IMR-90 (cell line): Measurements from ENCODE around the gene PFKFB2. TPM values are rescaled to one million over a fixed set of nuclear protein-coding genes. Genes with fewer than 3 reads are reported as not detected.

Experiments used
- ATAC-seq: fragments of 200-7000 bp; cut with Tn5 transposase; 2 replicates; pipeline ENCODE4 v1.9.1; 2020; ENCODE audit warnings: low read depth, mild to moderate bottlenecking, moderate library complexity
- BruUV-seq: library from RNA; stranded (reverse); fragments of 400-500 nt; replicated peaks from 2 replicates; lab custom pipeline; 2021; lab: Mats Ljungman, UMichigan
- CTCF ChIA-PET: fragments of 300-600 bp; formaldehyde crosslinking; extraction: SDS; loops from one replicate; lab custom pipeline; 2021; ENCODE audit warnings: antibody characterized with exemption; lab: Yijun Ruan, JAX
- POLR2A ChIA-PET: fragments of 300-600 bp; sonication (Branson Sonifier 250); formaldehyde crosslinking; loops from one replicate; lab custom pipeline; 2022; ENCODE audit warnings: antibody characterized with exemption; ENCODE audit not compliant: unreplicated experiment; lab: Charles Lee
- DNase-seq: peaks from one replicate; pipeline ENCODE4 v3.0.0; 2013
- H2AFZ ChIP-seq: replicated peaks from 2 replicates; pipeline ENCODE3; 2013; ENCODE audit warnings: low read length, mild to moderate bottlenecking; ENCODE audit not compliant: poor library complexity
- H2AK5ac ChIP-seq: 2 replicates; pipeline ENCODE4 v1.6.1; 2013; ENCODE audit warnings: low read depth, low read length, inconsistent platforms
- H2AK9ac ChIP-seq: replicated peaks from 2 replicates; pipeline ENCODE3; 2013; ENCODE audit warnings: mild to moderate bottlenecking, low read depth, low read length, moderate library complexity; ENCODE audit not compliant: poor library complexity
- H2BK120ac ChIP-seq: 2 replicates; pipeline ENCODE4 v1.6.1; 2013; ENCODE audit warnings: low read depth, low read length, inconsistent platforms
- H2BK15ac ChIP-seq: 3 replicates; pipeline ENCODE4 v1.6.1; 2013; ENCODE audit warnings: low read depth, low read length, inconsistent platforms
- H2BK20ac ChIP-seq: 2 replicates; pipeline ENCODE4 v1.6.1; 2013; ENCODE audit warnings: low read depth, mild to moderate bottlenecking, inconsistent platforms, low read length, moderate library complexity
- H2BK5ac ChIP-seq: 2 replicates; pipeline ENCODE4 v1.6.1; 2013; ENCODE audit warnings: mild to moderate bottlenecking, low read depth, low read length, inconsistent platforms; ENCODE audit not compliant: poor library complexity, severe bottlenecking
- H3K14ac ChIP-seq: replicated peaks from 2 replicates; pipeline ENCODE4 v1.6.1; 2013; ENCODE audit warnings: low read depth, low read length, inconsistent platforms
- H3K18ac ChIP-seq: 2 replicates; pipeline ENCODE4 v1.6.1; 2013; ENCODE audit warnings: low read depth, low read length, control low read depth
- H3K23ac ChIP-seq: 2 replicates; pipeline ENCODE4 v1.6.1; 2013; ENCODE audit warnings: low read depth, low read length, inconsistent platforms
- H3K27ac ChIP-seq: 2 replicates; pipeline ENCODE4 v1.5.1; 2013; ENCODE audit warnings: mild to moderate bottlenecking, control low read depth, low read length; ENCODE audit not compliant: insufficient read depth
- H3K27me3 ChIP-seq: 2 replicates; pipeline ENCODE4 v1.6.1; 2013; ENCODE audit warnings: low read length; ENCODE audit not compliant: control insufficient read depth, insufficient read depth
- H3K36me3 ChIP-seq: 2 replicates; pipeline ENCODE4 v1.6.1; 2013; ENCODE audit warnings: low read length, mixed read lengths; ENCODE audit not compliant: control insufficient read depth, insufficient read depth
- H3K4ac ChIP-seq: 2 replicates; pipeline ENCODE4 v1.6.1; 2013; ENCODE audit warnings: low read depth, low read length, inconsistent platforms
- H3K4me1 ChIP-seq: 2 replicates; pipeline ENCODE4 v1.6.1; 2013; ENCODE audit warnings: low read length, mixed read lengths; ENCODE audit not compliant: control insufficient read depth, insufficient read depth
- H3K4me2 ChIP-seq: 2 replicates; pipeline ENCODE4 v1.6.1; 2013; ENCODE audit warnings: low read depth, mild to moderate bottlenecking, control low read depth, low read length, moderate library complexity
- H3K4me3 ChIP-seq: 2 replicates; pipeline ENCODE4 v1.5.1; 2013; ENCODE audit warnings: low read depth, mild to moderate bottlenecking, control low read depth, low read length, moderate library complexity; ENCODE audit not compliant: insufficient read depth
- H3K56ac ChIP-seq: 2 replicates; pipeline ENCODE4 v1.6.1; 2013; ENCODE audit warnings: low read length, inconsistent platforms; ENCODE audit not compliant: insufficient read depth; ENCODE audit errors: extremely low read depth
- H3K79me1 ChIP-seq, 2 experiments: 2 replicates each; pipeline ENCODE4 v1.6.1; 2013; ENCODE audit warnings: low read length in 2 of 2, inconsistent platforms in 1 of 2, low read depth in 1 of 2
- H3K9ac ChIP-seq: 2 replicates; pipeline ENCODE4 v1.6.1; 2013; ENCODE audit warnings: low read depth, low read length, control low read depth
- H3K9me1 ChIP-seq: 2 replicates; pipeline ENCODE4 v1.6.1; 2013; ENCODE audit warnings: low read length, inconsistent platforms; ENCODE audit not compliant: insufficient read depth
- H3K9me3 ChIP-seq: 2 replicates; pipeline ENCODE4 v1.6.1; 2013; ENCODE audit warnings: low read length; ENCODE audit not compliant: control insufficient read depth, insufficient read depth
- H4K20me1 ChIP-seq: 2 replicates; pipeline ENCODE4 v1.6.1; 2013; ENCODE audit warnings: low read length, inconsistent platforms; ENCODE audit not compliant: insufficient read depth
- H4K5ac ChIP-seq: 2 replicates; pipeline ENCODE4 v1.6.1; 2013; ENCODE audit warnings: mild to moderate bottlenecking, low read depth, low read length, control low read depth
- H4K8ac ChIP-seq, 2 experiments: 2 replicates each; pipeline ENCODE4 v1.6.1; 2013; ENCODE audit warnings: low read depth in 2 of 2, low read length in 2 of 2, control low read depth in 1 of 2, inconsistent platforms in 1 of 2
- H4K91ac ChIP-seq: 2 replicates; pipeline ENCODE4 v1.6.1; 2013; ENCODE audit warnings: low read depth, low read length, inconsistent platforms; ENCODE audit not compliant: insufficient read depth
- BHLHE40 ChIP-seq: fragments of 150-350 bp; IDR thresholded peaks from 2 replicates; pipeline ENCODE4 v1.6.1; 2016; ENCODE audit warnings: mild to moderate bottlenecking, low read depth, low read length
- CEBPB ChIP-seq: IDR thresholded peaks from 2 replicates; pipeline ENCODE4 v1.6.1; 2012; ENCODE audit warnings: low read depth, low read length, improper control_type of control experiment
- CHD1 ChIP-seq: IDR thresholded peaks from 2 replicates; pipeline ENCODE4 v1.6.1; 2012; ENCODE audit warnings: low read depth, low read length, improper control_type of control experiment
- MAFK ChIP-seq: IDR thresholded peaks from 2 replicates; pipeline ENCODE4 v1.6.1; 2012; ENCODE audit warnings: low read depth, low read length, improper control_type of control experiment
- NFE2L2 ChIP-seq: fragments of 150-350 bp; IDR thresholded peaks from 2 replicates; pipeline ENCODE4 v1.6.1; 2016; ENCODE audit warnings: low read depth, mild to moderate bottlenecking, low read length
- POLR2A ChIP-seq: IDR thresholded peaks from 2 replicates; pipeline ENCODE4 v1.6.1; 2012; ENCODE audit warnings: mild to moderate bottlenecking, low read depth, low read length
- RAD21 ChIP-seq: IDR thresholded peaks from 2 replicates; pipeline ENCODE4 v1.6.1; 2012; ENCODE audit warnings: low read length, improper control_type of control experiment
- RCOR1 ChIP-seq: IDR thresholded peaks from 2 replicates; pipeline ENCODE4 v1.6.1; 2012; ENCODE audit warnings: mild to moderate bottlenecking, low read length, improper control_type of control experiment; ENCODE audit not compliant: insufficient replicate concordance
- RFX5 ChIP-seq: IDR thresholded peaks from 2 replicates; pipeline ENCODE4 v1.8.0; 2012; ENCODE audit warnings: low read depth, mild to moderate bottlenecking, low read length, moderate library complexity
- SMC3 ChIP-seq: fragments of 150-350 bp; IDR thresholded peaks from 2 replicates; pipeline ENCODE4 v1.6.1; 2016; ENCODE audit warnings: low read depth, mild to moderate bottlenecking, antibody characterized with exemption, low read length, moderate library complexity
- USF2 ChIP-seq: fragments of 150-350 bp; IDR thresholded peaks from 2 replicates; pipeline ENCODE4 v1.6.1; 2017; ENCODE audit warnings: mild to moderate bottlenecking, antibody characterized with exemption, low read length, low read depth
- WGBS, 2 experiments: methylation state at CpG; one replicate each; pipeline versions ENCODE4 v1.1.5 to v1.1.7; 2013; ENCODE audit warnings: missing lambda C conversion rate in 2 of 2; ENCODE audit not compliant: insufficient read length in 1 of 2; ENCODE audit errors: extremely low coverage in 2 of 2; 5-methylcytosine and 5-hydroxymethylcytosine counted together
- dilution Hi-C: fragments of 300-500 bp; cut with HindIII; formaldehyde crosslinking; loops from one replicate; pipeline ENCODE4 v1.14.3; 2018; ENCODE audit warnings: low sequenced_read_pairs; ENCODE audit not compliant: unreplicated experiment
- in situ Hi-C: fragments of 300-500 bp; cut with MboI; formaldehyde crosslinking; loops from 3 replicates; pipeline ENCODE4 v1.14.3; 2019; ENCODE audit warnings: low sequenced_read_pairs, inconsistent platforms, mixed read lengths
- intact Hi-C: fragments of 100-400 bp; cut with micrococcal nuclease; formaldehyde crosslinking; loops from 2 replicates; pipeline ENCODE4 v1.10.0; 2022
- polyA plus RNA-seq, 3 experiments: library from polyadenylated mRNA; depleted of rRNA; stranded (reverse); fragments of >200 nt; gene quantifications; 2 replicates each; pipeline ENCODE4 v1.2.3, GENCODE V29; 2012; ENCODE audit warnings: low replicate concordance in 1 of 3
- total RNA-seq: library from RNA; depleted of rRNA; stranded (reverse); fragments of >200 nt; gene quantifications from 2 replicates; pipeline ENCODE4 v1.2.3, GENCODE V29; 2012
- TF ChIP-seq, protein P1 (sequence below): conservative IDR thresholded peaks from 2 replicates; pipeline ENCODE4 v1.5.1; 2012; ENCODE audit warnings: mild to moderate bottlenecking, low read depth, low read length, improper control_type of control experiment

PFKFB2 gene
- total and polyA plus RNA-seq, 2 of the 4 experiments (the other 2 are of a cell fraction) = 0.62 to 1.3 TPM

GRCh38 chr1:207007352-207008033 is 45.6 kb upstream of the PFKFB2 start:
- Histone ChIP-seq H3K4me3 (no peak overlapping the region), H2AFZ (peak overlapping the region; percentile 89), H2BK5ac (peak overlapping the region; percentile 69), H3K9me3 (no peaks in the 10 kb centered on the region; the same call in 1 of the 2 replicates), H4K8ac (peak overlapping the region; percentile 51 to 87; a peak in 2 of 4 replicates), H4K5ac (no peak overlapping the region), H3K14ac (peak overlapping the region; percentile 92), H3K4me1 (peaks cover 6% of the 10 kb centered on the region), H2BK15ac (peak overlapping the region; percentile 92; the same call in 2 of the 3 replicates), H2BK120ac (peak overlapping the region; percentile 91), H3K56ac (no peak overlapping the region), H3K36me3 (no peaks in the 10 kb centered on the region), H2AK9ac (peak overlapping the region; percentile 73), H3K27me3 (no peaks in the 10 kb centered on the region; the same call in 1 of the 2 replicates), H2AK5ac (peak overlapping the region; percentile 74; the same call in 1 of the 2 replicates), H3K4ac (peak overlapping the region; percentile 89), H3K23ac (peak overlapping the region; percentile 55; the same call in 1 of the 2 replicates), H3K79me1 (no peaks in the 10 kb centered on the region), H3K18ac (no peak overlapping the region), H3K4me2 (peak overlapping the region; percentile 28; the same call in 1 of the 2 replicates), H4K91ac (peak overlapping the region; percentile 50), H2BK20ac (peak overlapping the region; percentile 90), H3K9me1 (peaks cover 6% of the 10 kb centered on the region), H3K27ac (no peak overlapping the region; the same call in 1 of the 2 replicates), H3K9ac (no peak overlapping the region), H4K20me1 (no peaks in the 10 kb centered on the region)
- peak; percentile 91 for DNase-seq
- ChIA-PET CTCF (no interaction called here), POLR2A (no interaction called here)
- WGBS, 2 experiments = 13% methylated on average over 3 of the region's 5 CpGs; no CpG with 5 or more reads in 1 of the 2 experiments
- no TSS peak for BruUV-seq
- peak; percentile 66 for ATAC-seq
- intact Hi-C loops = no loop called here
- no peak for TF ChIP-seq RAD21
- TF ChIP-seq USF2 = no peak
- TF ChIP-seq RFX5 = no peak
- no peak for TF ChIP-seq CEBPB
- TF ChIP-seq MAFK = no peak
- TF ChIP-seq SMC3 = no peak
- TF ChIP-seq BHLHE40 = no peak
- no peak for TF ChIP-seq RCOR1
- TF ChIP-seq, protein P1, sequence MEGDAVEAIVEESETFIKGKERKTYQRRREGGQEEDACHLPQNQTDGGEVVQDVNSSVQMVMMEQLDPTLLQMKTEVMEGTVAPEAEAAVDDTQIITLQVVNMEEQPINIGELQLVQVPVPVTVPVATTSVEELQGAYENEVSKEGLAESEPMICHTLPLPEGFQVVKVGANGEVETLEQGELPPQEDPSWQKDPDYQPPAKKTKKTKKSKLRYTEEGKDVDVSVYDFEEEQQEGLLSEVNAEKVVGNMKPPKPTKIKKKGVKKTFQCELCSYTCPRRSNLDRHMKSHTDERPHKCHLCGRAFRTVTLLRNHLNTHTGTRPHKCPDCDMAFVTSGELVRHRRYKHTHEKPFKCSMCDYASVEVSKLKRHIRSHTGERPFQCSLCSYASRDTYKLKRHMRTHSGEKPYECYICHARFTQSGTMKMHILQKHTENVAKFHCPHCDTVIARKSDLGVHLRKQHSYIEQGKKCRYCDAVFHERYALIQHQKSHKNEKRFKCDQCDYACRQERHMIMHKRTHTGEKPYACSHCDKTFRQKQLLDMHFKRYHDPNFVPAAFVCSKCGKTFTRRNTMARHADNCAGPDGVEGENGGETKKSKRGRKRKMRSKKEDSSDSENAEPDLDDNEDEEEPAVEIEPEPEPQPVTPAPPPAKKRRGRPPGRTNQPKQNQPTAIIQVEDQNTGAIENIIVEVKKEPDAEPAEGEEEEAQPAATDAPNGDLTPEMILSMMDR = no peak
- no peak for TF ChIP-seq POLR2A
- no peak for TF ChIP-seq CHD1
- no peak for TF ChIP-seq NFE2L2
- dilution Hi-C loops = no loop called here
- in situ Hi-C loops = no loop called here
